Nephron (organoid): ENCODE data around the gene SLC38A11.
A peak's percentile ranks its signal among the peaks of the same experiment; 100 is the strongest.

ENCODE experiments used
- H3K27ac Mint-ChIP-seq, 3 experiments: 2 replicates each; pipeline ENCODE4 v1.8.0; 2020; ENCODE audit warnings: mixed read lengths in 3 of 3, mild to moderate bottlenecking in 2 of 3, moderate library complexity in 1 of 3
- H3K27me3 Mint-ChIP-seq: 2 replicates; pipeline ENCODE4 v1.8.0; 2021; ENCODE audit warnings: low read depth, mild to moderate bottlenecking, moderate library complexity, mixed read lengths
- H3K36me3 Mint-ChIP-seq: 2 replicates; pipeline ENCODE4 v1.8.0; 2020; ENCODE audit warnings: low read depth, mixed read lengths
- H3K4me1 Mint-ChIP-seq: 2 replicates; pipeline ENCODE4 v1.8.0; 2020; ENCODE audit warnings: mixed read lengths
- H3K4me3 Mint-ChIP-seq, 3 experiments: 2 replicates each; pipeline ENCODE4 v1.8.0; 2020; ENCODE audit warnings: mild to moderate bottlenecking in 3 of 3, mixed read lengths in 3 of 3, moderate library complexity in 2 of 3
- H3K9me3 Mint-ChIP-seq: 2 replicates; pipeline ENCODE4 v1.8.0; 2020; ENCODE audit warnings: mixed read lengths
- CTCF ChIP-seq, 3 experiments: fragments of 200-600 bp; sonication (generic); IDR thresholded peaks; one replicate each; pipeline ENCODE4 v1.5.0; 2021; ENCODE audit warnings: antibody characterized with exemption in 3 of 3; ENCODE audit not compliant: unreplicated experiment in 3 of 3

The SLC38A11 gene

DNA sequence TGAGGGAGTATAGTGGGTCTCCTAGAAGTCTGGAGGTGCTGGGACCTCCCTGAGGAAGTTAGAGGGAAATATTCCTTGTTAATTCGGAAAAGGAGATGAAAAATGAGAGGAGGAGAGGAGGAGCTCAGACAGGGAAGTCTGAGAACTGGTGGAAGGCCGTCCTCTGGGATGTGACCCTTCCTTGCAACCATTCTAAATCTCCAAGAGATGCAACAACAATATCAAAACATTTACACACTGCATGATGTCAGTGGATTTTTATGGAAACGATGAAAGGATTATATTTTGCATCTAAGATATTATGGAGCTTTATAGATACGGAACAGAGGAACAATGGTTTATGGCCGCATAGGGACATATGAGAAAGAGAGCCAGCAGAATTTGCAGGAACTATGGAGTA, 63.9 kb downstream of the SLC38A11 start:
- H3K36me3 Mint-ChIP-seq, result no peaks in the 10 kb centered on the region

GRCh38 chr2:164890544-164890943, 64.8 kb downstream of the SLC38A11 start:
- H3K4me1 Mint-ChIP-seq, result peaks cover 35% of the 10 kb centered on the region
- H3K9me3 Mint-ChIP-seq, result no peaks in the 10 kb centered on the region
- H3K4me3 Mint-ChIP-seq, result peak overlapping the region in 2 of 3 experiments; percentile 22 to 42
- no peak for TF ChIP-seq CTCF (IDR thresholded peaks at IDR 0.05; ENCODE audit: unreplicated experiment in 3 of 3)
- H3K27ac Mint-ChIP-seq, result peak overlapping the region; percentile 61 to 91 (median 78)
- H3K36me3 Mint-ChIP-seq, result no peaks in the 10 kb centered on the region
- H3K27me3 Mint-ChIP-seq, result no peaks in the 10 kb centered on the region

More for the DNA sequence above, 63.9 kb downstream of the SLC38A11 start:
- Mint-ChIP-seq H3K27me3 (no peaks in the 10 kb centered on the region), H3K27ac (peak overlapping the region; percentile 43 to 91 (median 58)), H3K4me3 (no peak overlapping the region), H3K4me1 (peaks cover 35% of the 10 kb centered on the region), H3K9me3 (no peaks in the 10 kb centered on the region)
- TF ChIP-seq CTCF (IDR thresholded peaks at IDR 0.05; ENCODE audit: unreplicated experiment in 3 of 3), result no peak

DNA sequence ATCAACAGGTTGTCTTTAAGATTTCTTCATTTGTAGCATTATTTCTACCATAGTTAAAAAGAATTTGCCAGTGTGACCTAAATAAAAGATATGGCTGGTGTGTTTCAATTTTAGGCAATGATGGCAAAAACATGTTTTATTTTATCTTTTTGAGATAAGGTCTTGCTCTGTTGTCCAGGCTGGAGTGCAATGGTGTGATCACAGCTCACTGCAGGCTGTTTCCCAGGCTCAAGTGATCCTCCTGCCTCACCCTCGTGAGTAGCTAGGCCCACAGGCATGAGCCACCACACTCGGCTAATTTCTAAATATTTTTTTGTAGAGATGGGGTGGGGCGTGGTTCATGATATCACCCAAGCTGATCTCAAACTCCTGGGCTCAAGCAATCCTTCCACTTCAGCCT, 66.7 kb downstream of the SLC38A11 start:
- no peaks in the 10 kb centered on the region for H3K36me3 Mint-ChIP-seq
- no peaks in the 10 kb centered on the region for H3K27me3 Mint-ChIP-seq
- H3K9me3 Mint-ChIP-seq, result no peaks in the 10 kb centered on the region
- peaks cover 35% of the 10 kb centered on the region for H3K4me1 Mint-ChIP-seq
- no peak overlapping the region for H3K4me3 Mint-ChIP-seq
- no peak overlapping the region for H3K27ac Mint-ChIP-seq
- no peak for TF ChIP-seq CTCF (IDR thresholded peaks at IDR 0.05; ENCODE audit: unreplicated experiment in 3 of 3)

GRCh38 chr2:164887434-164888144, 67.7 kb downstream of the SLC38A11 start:
- TF ChIP-seq CTCF (IDR thresholded peaks at IDR 0.05; ENCODE audit: unreplicated experiment in 3 of 3), result no peak
- H3K27me3 Mint-ChIP-seq, result no peaks in the 10 kb centered on the region
- peak overlapping the region in 1 of 3 experiments; percentile 77 for H3K27ac Mint-ChIP-seq
- H3K36me3 Mint-ChIP-seq, result no peaks in the 10 kb centered on the region
- no peaks in the 10 kb centered on the region for H3K9me3 Mint-ChIP-seq
- no peak overlapping the region for H3K4me3 Mint-ChIP-seq
- peaks cover 35% of the 10 kb centered on the region for H3K4me1 Mint-ChIP-seq

- Mint-ChIP-seq H3K27ac (no peak overlapping the region), H3K9me3 (no peaks in the 10 kb centered on the region), H3K4me1 (peaks cover 19% of the 10 kb centered on the region), H3K4me3 (no peak overlapping the region), H3K36me3 (no peaks in the 10 kb centered on the region), H3K27me3 (peaks cover 9% of the 10 kb centered on the region)
- no peak for TF ChIP-seq CTCF (IDR thresholded peaks at IDR 0.05; ENCODE audit: unreplicated experiment in 3 of 3)
These were observed 73.0 kb downstream of the SLC38A11 start for GRCh38 chr2:164882276-164882675.

GRCh38 chr2:164881524-164881923, 73.8 kb downstream of the SLC38A11 start:
- Mint-ChIP-seq H3K36me3 (no peaks in the 10 kb centered on the region), H3K27ac (no peak overlapping the region), H3K4me1 (peaks cover 19% of the 10 kb centered on the region), H3K27me3 (peaks cover 13% of the 10 kb centered on the region), H3K4me3 (no peak overlapping the region), H3K9me3 (no peaks in the 10 kb centered on the region)
- TF ChIP-seq CTCF (IDR thresholded peaks at IDR 0.05; ENCODE audit: unreplicated experiment in 3 of 3), result no peak
